Endothelial cell of umbilical vein (primary cell): Measurements from ENCODE around the gene RER1. TPM values are rescaled to one million over a fixed set of nuclear protein-coding genes. Genes with fewer than 3 reads are reported as not detected.

Experiments
- BruUV-seq: library from RNA; stranded (reverse); fragments of 400-500 nt; replicated peaks from 2 replicates; lab custom pipeline; 2021; lab: Mats Ljungman, UMichigan
- CTCF ChIA-PET: fragments of 300-600, 350-600 bp; sonication (Branson Sonifier 250); formaldehyde crosslinking; loops from one replicate; lab custom pipeline; 2021; ENCODE audit warnings: antibody characterized with exemption, inconsistent platforms; lab: Charles Lee
- POLR2A ChIA-PET: fragments of 300-600, 350-600 bp; sonication (Branson Sonifier 250); formaldehyde crosslinking; loops from one replicate; lab custom pipeline; 2021; ENCODE audit warnings: antibody characterized with exemption, inconsistent platforms; lab: Charles Lee
- DNase-seq: peaks from one replicate; pipeline ENCODE4 v3.0.0-alpha.2; 2011; ENCODE audit warnings: low read depth, low spot score
- FAIRE-seq: peaks from 2 replicates; lab custom pipeline; 2011; peaks lifted over from hg19 to GRCh38; lab: Jason Lieb, UNC
- H2AFZ ChIP-seq: 2 replicates; pipeline ENCODE4 v1.6.0; 2012; ENCODE audit warnings: low read depth, low read length, control low read depth, inconsistent platforms
- H3K27ac ChIP-seq: 2 replicates; pipeline ENCODE4 v1.5.1; 2011; ENCODE audit warnings: low read depth, mild to moderate bottlenecking, control low read depth, low read length, moderate library complexity; ENCODE audit not compliant: insufficient read depth
- H3K27me3 ChIP-seq, 2 experiments: 2 replicates each; pipeline versions ENCODE4 v1.6.0 to v1.6.1; 2011; ENCODE audit warnings: low read length in 2 of 2, mixed read lengths in 1 of 2; ENCODE audit not compliant: control insufficient read depth in 2 of 2, insufficient read depth in 2 of 2
- H3K36me3 ChIP-seq, 2 experiments: 2 replicates in 1 of 2; 3 replicates in 1 of 2; pipeline ENCODE4 v1.5.1; 2011; ENCODE audit warnings: low read length in 2 of 2, mild to moderate bottlenecking in 1 of 2, moderate library complexity in 1 of 2; ENCODE audit not compliant: control insufficient read depth in 2 of 2, insufficient read depth in 2 of 2; ENCODE audit errors: extremely low read depth in 1 of 2
- H3K4me1 ChIP-seq: 3 replicates; pipeline ENCODE4 v1.5.1; 2011; ENCODE audit warnings: mild to moderate bottlenecking, low read length; ENCODE audit not compliant: control insufficient read depth, insufficient read depth; ENCODE audit errors: extremely low read depth
- H3K4me2 ChIP-seq: 2 replicates; pipeline ENCODE4 v1.6.1; 2011; ENCODE audit warnings: low read length, control low read depth, mixed read lengths; ENCODE audit not compliant: insufficient read depth
- H3K4me3 ChIP-seq, 3 experiments: fragments of 200-600 bp in 1 of 3; sonication (generic), shearing (Covaris generic) in 1 of 3; replicated peaks in 1 of 3; 2 replicates each; pipeline ENCODE4 v1.5.1; 2011 to 2016; ENCODE audit warnings: control low read depth in 3 of 3, low read length in 3 of 3, mild to moderate bottlenecking in 2 of 3, inconsistent platforms in 1 of 3, low read depth in 1 of 3, moderate library complexity in 1 of 3; ENCODE audit not compliant: insufficient read depth in 1 of 3
- H3K79me2 ChIP-seq: 2 replicates; pipeline ENCODE4 v1.6.0; 2012; ENCODE audit warnings: low read length, inconsistent platforms; ENCODE audit not compliant: control insufficient read depth, insufficient read depth
- H3K9ac ChIP-seq: replicated peaks from 2 replicates; pipeline ENCODE3; 2011; ENCODE audit warnings: low read length, control low read depth; ENCODE audit not compliant: insufficient read depth; ENCODE audit errors: extremely low read depth
- H3K9me1 ChIP-seq: replicated peaks from 3 replicates; pipeline ENCODE4 v1.6.0; 2011; ENCODE audit warnings: mild to moderate bottlenecking, low read length; ENCODE audit not compliant: control insufficient read depth, insufficient read depth; ENCODE audit errors: extremely low read depth
- H3K9me3 ChIP-seq: replicated peaks from 2 replicates; pipeline ENCODE4 v1.5.1; 2012; ENCODE audit warnings: low read length, inconsistent platforms; ENCODE audit not compliant: control insufficient read depth, insufficient read depth
- H4K20me1 ChIP-seq: replicated peaks from 2 replicates; pipeline ENCODE3; 2011; ENCODE audit warnings: mild to moderate bottlenecking, low read length; ENCODE audit not compliant: control insufficient read depth, insufficient read depth; ENCODE audit errors: extremely low read depth
- CTCF ChIP-seq, 2 donors: IDR thresholded peaks; 1 replicate in 1 of 2; 2 replicates in 1 of 2; pipeline ENCODE4 v1.5.1; 2011; ENCODE audit warnings: low read length in 2 of 2, mild to moderate bottlenecking in 2 of 2, moderate library complexity in 2 of 2, control low read depth in 1 of 2, inconsistent platforms in 1 of 2, low read depth in 1 of 2; ENCODE audit not compliant: insufficient read depth in 1 of 2; ENCODE audit errors: extremely low read depth in 1 of 2
- EZH2 ChIP-seq: IDR thresholded peaks from 2 replicates; pipeline ENCODE4 v1.6.1; 2012; ENCODE audit warnings: borderline replicate concordance, low read depth, mild to moderate bottlenecking, moderate library complexity, low read length, inconsistent platforms; ENCODE audit not compliant: severe bottlenecking
- JUN ChIP-seq: IDR thresholded peaks from 2 replicates; pipeline ENCODE4 v1.6.1; 2011; ENCODE audit warnings: borderline replicate concordance, low read depth; ENCODE audit not compliant: insufficient read length, insufficient read depth
- MYC ChIP-seq: IDR thresholded peaks from one replicate; pipeline ENCODE4 v1.6.1; 2011; ENCODE audit warnings: mild to moderate bottlenecking, low read depth, low read length
- POLR2A ChIP-seq: IDR thresholded peaks from 2 replicates; pipeline ENCODE4 v1.6.1; 2012; ENCODE audit warnings: low read depth, mild to moderate bottlenecking, control low read depth, low read length
- POLR2AphosphoS5 ChIP-seq: IDR thresholded peaks from 2 replicates; pipeline ENCODE4 v1.6.1; 2012; ENCODE audit warnings: low read depth, mild to moderate bottlenecking, control low read depth, low read length, moderate library complexity; ENCODE audit not compliant: insufficient read depth
- dilution Hi-C: fragments of 300-500 bp; cut with MboI; formaldehyde crosslinking; loops from one replicate; pipeline ENCODE4 v1.15.0; 2019; ENCODE audit warnings: low sequenced_read_pairs; ENCODE audit not compliant: extremely low pct_ligation_motif_present
- intact Hi-C: fragments of 100-400 bp; cut with micrococcal nuclease; formaldehyde crosslinking; loops from one replicate; pipeline ENCODE4 v1.10.0; 2022
- polyA plus RNA-seq, 4 experiments: library from polyadenylated mRNA; depleted of rRNA in 3 of 4; stranded (reverse) in 3 of 4; unstranded in 1 of 4; fragments of >200 nt; gene quantifications; 2 replicates each; pipeline versions ENCODE4 v1.2.1 to v1.2.3, GENCODE V29; 2011 to 2012; ENCODE audit warnings: missing spikeins in 1 of 4
- total RNA-seq: library from RNA; stranded (reverse); gene quantifications from 2 replicates; pipeline ENCODE4 v1.2.3, GENCODE V29; 2021

The RER1 gene
- total and polyA plus RNA-seq, 2 donors (not counting 3 experiments of a cell fraction or from before 2014, with no cell fraction given): 179 to 292 TPM

DNA sequence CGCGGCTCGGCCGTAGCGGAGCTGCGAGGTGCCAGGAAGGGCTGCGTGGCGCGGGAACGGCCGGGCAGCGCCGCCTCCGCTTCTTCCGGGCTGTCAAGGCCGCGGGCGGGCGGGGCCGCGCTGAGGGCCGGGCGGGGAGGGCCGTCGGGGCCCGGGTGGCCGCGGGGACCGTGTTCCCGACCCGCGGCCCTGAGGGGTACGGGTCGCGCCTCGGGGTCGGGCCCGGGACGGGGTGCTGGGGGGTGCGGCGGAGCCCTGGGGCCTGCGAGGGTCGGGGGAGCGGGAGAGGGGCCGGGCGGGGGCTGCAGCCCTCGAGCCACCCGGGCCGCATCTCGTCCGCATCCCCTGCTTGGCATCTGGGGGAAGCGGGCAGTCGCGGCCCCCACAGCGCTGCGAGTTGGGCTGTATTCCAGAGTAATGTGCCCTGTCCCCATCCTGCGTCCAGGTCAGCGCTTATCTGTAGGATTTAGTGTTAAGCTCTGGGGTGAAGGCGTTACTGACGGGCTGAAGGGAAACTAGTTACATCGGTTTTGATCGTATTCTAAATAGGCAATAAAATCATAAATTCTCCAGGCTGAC, 379 bp downstream of the RER1 start:
- H3K36me3 ChIP-seq: peaks cover 0 to 18% of the 10 kb centered on the region in 2 experiments
- H3K27ac ChIP-seq: peak overlapping the region; percentile 70
- POLR2A ChIA-PET: interaction anchor here (0.7 to 0.8 kb wide), 2 partner anchors 164 to 166 kb away, joined by 3 read pairs; no protein-coding TSS in a partner anchor
- peak overlapping the region; percentile 97 for H3K4me2 ChIP-seq
- CTCF ChIA-PET: interaction anchor here (0.6 to 2.8 kb wide), 9 partner anchors 10 to 1033 kb away, joined by 3 to 36 read pairs (median 4); partner anchors contain the start of gene FAAP20
- FAIRE-seq: no peak
- intact Hi-C loops: loop anchor here (1.0 to 2.0 kb wide), 5 partner anchors 11 to 259 kb away; partner anchors contain the start of genes FAAP20 and PEX10
- H4K20me1 ChIP-seq: no peaks in the 10 kb centered on the region
- H3K9me3 ChIP-seq: no peaks in the 10 kb centered on the region
- H3K9me1 ChIP-seq: no peaks in the 10 kb centered on the region
- peak overlapping the region; percentile 62 to 92 (median 88) for H3K4me3 ChIP-seq
- H3K9ac ChIP-seq: peak overlapping the region; percentile 91
- peak; percentile 25 for DNase-seq
- H3K27me3 ChIP-seq: no peaks in the 10 kb centered on the region
- no TSS peak for BruUV-seq
- dilution Hi-C loops: no loop called here
- peak overlapping the region; percentile 30 for H2AFZ ChIP-seq
- peaks cover 37% of the 10 kb centered on the region for H3K79me2 ChIP-seq
- TF ChIP-seq POLR2AphosphoS5 (no peak), JUN (no peak), EZH2 (no peak), POLR2A (no peak), CTCF (IDR thresholded peaks at IDR 0.05; ENCODE audit: extremely low read depth in 1 of 2, insufficient read depth in 1 of 2, low read depth in 1 of 2, low read length in 2 of 2) (no peak), MYC (no peak)
- peaks cover 16% of the 10 kb centered on the region for H3K4me1 ChIP-seq
